H1 (cell line): Measurements from ENCODE around the gene RBM24. TPM values are rescaled to one million over a fixed set of nuclear protein-coding genes. Genes with fewer than 3 reads are reported as not detected.

Source experiments
- BCL11A ChIP-seq, 2 experiments: IDR thresholded peaks; one replicate each; pipeline ENCODE4 v1.6.1; 2011; ENCODE audit warnings: low read depth in 2 of 2, low read length in 2 of 2, mild to moderate bottlenecking in 2 of 2
- RNF2 ChIP-seq: fragments of 200-900, 300-1000 bp; sonication (generic); IDR thresholded peaks from 2 replicates; pipeline ENCODE4 v1.7.1; 2016; ENCODE audit warnings: borderline replicate concordance, low read depth, mild to moderate bottlenecking, antibody characterized with exemption, low read length; ENCODE audit not compliant: poor library complexity, severe bottlenecking; ENCODE audit errors: missing control alignments
- polyA plus RNA-seq, 7 experiments: library from polyadenylated mRNA; depleted of rRNA in 3 of 7; stranded (reverse) in 5 of 7; unstranded in 2 of 7; fragments of >200 nt in 5 of 7; fragments of 200-250 nt in 2 of 7; gene quantifications; 1 replicate in 5 of 7; 2 replicates in 1 of 7; 4 replicates in 1 of 7; pipeline versions ENCODE4 v1.2.1 to v1.2.3, GENCODE V29; 2011 to 2013; ENCODE audit warnings: missing spikeins in 2 of 7, mixed read lengths in 2 of 7
- total RNA-seq: library from RNA; stranded (reverse); fragmentation: NEBNext Ultra II Directional; extraction: Animal tissue kit (Norgen Biotek cat#: 25700); gene quantifications from 2 replicates; pipeline ENCODE4 v1.2.1, GENCODE V29; 2021

Gene RBM24
- total and polyA plus RNA-seq, 2 of the 8 experiments (the other 6 are each of a cell fraction or from before 2014, with no cell fraction given), result 0.52 to 2.6 TPM

GRCh38 chr6:17281100-17281496, at the start of gene RBM24 (continued):
- TF ChIP-seq BCL11A (IDR thresholded peaks at IDR 0.05; ENCODE audit: low read depth in 2 of 2, low read length in 2 of 2) (no peak), RNF2 (no peak)
